HG02884 (cell line): Measurements from ENCODE around the gene ENO1.
A peak's percentile ranks its signal among the peaks of the same experiment; 100 is the strongest.
"Not testable (repeated sequence)": the region's sequence is repeated elsewhere in the genome, so short reads cannot be mapped to it uniquely, and the experiment has no call there.

Experiments
- ATAC-seq: cut with Tn5 transposase; IDR thresholded peaks from one replicate; pipeline ENCODE4 v1.9.1; 2021; ENCODE audit warnings: mild to moderate bottlenecking, moderate library complexity; ENCODE audit not compliant: unreplicated experiment

The ENO1 gene

DNA sequence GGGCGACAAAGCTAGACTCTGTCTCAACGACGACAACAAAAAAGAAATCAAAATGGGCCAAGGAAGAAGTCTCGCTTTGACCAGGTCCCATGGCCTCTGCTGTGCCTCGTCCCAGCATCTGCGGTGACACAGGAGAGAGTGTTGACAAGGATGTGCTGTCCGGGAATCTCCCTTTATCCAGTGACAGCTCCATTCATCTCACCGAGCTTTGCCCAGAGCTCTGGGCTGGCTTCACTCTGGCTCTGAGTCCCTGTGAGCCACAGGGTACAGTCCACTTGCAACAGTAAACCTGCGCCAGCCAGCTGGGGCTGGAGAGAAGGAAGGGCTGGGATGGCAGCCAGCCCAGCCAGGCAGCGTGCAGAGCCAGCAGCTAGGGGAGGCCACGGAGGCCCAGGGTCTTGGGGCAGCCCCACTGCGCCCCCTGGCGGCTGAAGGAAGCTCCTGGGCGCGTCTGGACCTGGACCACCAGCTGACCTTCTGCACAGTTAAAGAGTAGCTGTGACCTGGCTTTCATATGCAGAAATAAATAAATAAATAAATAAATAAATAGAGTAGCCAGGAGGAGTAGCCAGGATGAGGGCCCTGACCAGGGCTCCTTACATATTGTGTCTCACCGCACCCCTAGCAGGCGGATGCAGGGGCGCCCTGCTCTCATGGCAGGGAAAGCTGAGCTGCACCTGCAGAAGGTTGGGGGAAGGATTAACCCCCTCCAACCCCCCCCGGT lies 29.7 kb downstream of the ENO1 start:
- ATAC-seq, result no peak

DNA sequence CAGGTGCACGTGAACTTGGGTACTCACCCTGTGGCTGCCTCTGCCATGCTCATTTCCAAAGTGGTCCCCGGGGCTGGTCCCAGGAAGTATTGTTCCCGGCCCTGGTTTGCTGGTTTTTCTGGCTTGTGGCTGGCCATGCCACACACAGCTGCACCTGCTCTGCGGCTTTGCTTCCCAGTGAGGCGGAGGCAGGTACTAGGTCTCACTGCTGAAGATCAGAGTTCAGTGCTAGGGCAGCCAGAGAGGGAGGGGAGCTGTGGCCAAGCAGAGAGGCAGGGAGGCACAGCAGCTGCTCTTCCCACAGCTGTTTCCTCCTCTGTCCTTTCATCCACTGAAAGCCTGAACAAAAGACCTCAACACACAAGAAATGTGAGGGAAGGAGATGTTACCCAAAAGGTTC lies 30.5 kb downstream of the ENO1 start:
- ATAC-seq, result no peak

DNA sequence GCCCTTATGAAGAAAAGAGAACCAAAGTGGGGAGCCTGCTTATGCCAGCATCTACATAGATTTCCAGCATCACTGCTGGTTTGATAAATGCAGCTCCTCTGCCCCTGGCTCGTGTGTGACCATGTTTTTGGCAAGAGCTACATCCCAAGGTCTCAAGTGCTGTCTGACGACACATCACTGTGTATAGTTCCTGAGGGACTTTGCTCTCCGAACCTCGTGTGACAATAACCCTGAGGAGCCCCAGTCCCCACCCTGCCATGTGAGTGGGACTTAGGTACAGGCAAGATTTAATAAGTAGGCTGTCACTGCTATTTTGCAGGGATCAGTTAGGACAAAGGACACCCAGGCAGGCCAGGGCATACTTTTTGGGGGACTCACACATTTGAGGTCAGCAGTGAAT lies 32.2 kb downstream of the ENO1 start:
- no peak for ATAC-seq

DNA sequence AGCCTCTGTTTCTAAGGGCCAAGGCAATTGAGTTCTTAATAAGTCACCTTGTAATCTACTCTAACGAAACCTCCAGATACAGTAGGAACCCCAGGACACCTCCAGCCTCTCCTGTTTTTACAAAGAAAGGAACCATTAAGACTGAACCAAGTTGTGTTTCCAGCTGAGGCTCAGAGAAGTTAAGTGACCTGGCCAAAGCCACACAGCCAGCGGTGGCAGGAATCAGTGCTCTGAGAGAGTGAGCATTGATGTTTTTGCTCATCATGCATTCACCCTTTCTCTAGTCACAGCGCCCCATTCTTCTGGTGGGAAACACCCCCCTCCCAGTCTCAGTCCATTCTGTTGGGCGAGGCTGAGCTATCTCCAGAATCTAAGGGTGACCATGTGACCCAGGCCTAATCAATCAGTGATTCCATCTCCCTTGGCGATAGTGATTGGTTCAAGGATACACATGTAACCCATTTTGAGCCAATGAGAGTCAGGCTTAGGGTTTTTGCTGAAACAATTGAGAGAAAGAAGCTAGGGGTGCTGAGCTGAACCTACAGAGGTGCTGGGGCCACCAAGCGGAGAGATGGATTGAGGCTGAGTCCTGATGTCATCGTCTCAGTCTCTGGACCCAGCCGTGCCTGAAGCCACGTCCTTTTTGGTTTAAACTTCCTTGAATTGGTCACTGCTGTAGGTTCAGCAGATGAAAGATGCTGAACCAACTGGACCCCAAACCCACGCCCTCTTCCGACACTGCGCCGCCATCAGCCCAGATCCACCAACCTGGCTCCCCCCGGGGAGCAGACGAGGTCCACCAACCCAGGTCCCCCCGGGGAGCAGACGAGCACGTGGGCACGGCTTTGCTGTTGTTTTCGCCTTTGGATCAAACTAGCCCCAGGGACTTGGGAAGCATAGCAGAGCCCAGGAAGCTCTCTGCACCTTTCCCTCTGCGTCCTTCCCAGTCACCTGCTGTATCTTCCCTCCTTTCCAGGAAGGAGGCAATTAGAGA lies 33.1 kb downstream of the ENO1 start:
- ATAC-seq, result no peak

DNA sequence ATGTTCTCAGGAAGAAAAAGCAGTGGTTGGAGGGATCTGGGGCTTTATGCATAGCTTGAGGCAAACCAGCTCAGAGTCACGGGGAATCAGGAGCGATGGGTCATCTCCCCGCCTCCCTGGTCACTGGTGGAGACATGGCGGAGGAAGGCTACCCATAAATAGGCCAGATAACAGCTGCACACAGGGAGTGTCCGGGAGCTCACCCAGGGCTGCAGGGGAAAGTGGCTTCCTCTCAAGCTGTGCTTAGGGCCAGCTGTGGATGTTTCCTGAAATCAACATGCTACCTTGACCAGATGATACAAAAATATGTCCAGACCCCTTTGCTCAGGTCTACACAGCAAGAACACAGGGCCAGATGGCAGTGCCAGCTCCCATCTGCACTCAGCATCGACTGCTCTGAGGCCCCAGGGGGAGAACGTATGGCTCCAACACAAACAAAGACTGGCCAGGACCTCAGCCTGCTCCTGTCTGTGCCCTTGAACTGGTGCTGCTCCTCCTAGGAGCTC lies 33.9 kb downstream of the ENO1 start:
- no peak for ATAC-seq

DNA sequence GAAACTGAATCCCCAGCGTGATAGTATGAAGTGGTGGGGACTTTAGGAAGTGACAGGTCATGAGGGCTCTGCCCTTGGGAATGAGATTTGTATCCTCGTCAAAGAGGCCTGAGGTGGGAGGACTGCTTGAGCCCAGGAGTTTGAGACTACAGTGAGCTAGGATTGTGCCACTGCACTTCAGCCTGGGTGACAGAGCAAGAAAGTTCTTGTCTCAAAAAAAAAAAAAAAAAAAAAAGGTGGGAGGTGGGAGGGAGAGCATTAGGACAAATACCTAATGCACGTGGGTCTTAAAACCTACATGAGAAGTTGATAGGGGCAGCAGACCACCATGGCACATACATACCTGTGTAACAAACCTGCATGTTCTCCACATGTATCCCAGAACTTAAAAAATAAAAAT lies 37.1 kb downstream of the ENO1 start:
- no peak for ATAC-seq

DNA sequence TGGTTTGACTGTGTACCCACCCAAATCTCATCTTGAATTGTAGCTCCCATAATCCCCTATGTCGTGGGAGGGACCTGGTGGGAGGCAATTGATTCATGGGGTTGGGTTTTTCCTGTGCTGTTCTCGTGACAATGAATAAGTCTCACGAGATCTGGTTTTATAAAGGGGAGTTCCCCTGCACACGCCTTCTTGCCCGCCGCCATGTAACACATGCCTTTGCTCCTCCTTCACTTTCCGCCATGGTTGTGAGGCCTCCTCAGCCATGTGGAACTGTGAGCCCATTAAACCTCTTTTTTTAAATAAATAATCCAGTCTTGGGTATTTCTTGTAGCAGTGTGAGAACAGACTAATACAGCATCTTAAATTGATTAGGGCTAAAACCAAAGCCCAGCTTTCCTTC lies 38.5 kb downstream of the ENO1 start:
- no peak for ATAC-seq

DNA sequence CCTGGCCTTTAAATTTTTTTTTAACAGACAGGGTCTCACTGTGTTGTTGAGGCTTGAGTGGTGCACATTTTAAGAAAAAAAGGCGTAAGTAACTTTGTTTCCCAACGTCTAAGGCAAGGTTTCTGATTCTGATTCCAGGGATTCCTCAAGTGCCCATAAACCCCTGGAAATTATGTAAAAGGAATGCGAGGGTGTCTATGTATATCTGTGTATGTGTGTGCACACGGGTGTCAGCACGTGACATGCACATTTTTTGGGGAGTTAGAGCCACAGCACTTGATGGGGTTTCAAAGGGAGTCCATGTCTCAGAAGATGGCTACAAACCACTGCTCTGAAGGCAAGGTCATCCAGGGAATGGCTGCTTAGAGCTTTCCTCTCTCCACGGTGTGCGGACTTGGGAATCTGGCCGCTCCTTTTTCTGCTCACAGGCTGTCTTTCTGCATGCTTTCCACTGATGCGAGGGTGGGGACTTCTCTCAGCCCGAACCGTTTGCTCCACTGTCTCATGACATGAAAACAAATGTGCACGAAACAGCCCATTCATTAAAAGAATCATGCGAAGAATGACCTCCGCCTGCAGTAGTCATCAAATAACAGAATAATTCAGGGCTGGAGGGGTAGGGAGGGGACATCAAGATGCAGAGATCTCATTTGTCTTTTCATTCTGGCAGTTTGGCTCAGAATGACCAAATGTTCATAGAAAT lies 42.4 kb downstream of the ENO1 start:
- no peak for ATAC-seq

DNA sequence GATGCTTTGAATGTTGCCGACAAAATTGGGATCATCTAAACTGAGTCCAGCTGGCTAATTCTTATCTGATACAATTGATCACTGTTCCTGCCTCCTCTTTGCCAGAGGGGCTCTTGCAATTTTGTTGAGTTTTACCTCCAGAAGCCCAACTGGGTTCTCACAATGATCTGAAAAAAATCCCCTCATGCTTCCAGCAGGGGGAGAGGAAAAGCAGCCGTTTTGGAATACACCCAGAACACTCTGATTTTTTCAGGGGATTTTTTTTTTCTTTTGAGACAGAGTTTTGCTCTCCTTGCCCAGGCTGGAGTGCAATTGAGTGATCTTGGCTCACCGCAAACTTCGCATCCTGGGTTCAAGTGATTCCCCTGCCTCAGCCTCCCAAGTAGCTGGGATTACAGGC lies 47.1 kb downstream of the ENO1 start:
- no peak for ATAC-seq

DNA sequence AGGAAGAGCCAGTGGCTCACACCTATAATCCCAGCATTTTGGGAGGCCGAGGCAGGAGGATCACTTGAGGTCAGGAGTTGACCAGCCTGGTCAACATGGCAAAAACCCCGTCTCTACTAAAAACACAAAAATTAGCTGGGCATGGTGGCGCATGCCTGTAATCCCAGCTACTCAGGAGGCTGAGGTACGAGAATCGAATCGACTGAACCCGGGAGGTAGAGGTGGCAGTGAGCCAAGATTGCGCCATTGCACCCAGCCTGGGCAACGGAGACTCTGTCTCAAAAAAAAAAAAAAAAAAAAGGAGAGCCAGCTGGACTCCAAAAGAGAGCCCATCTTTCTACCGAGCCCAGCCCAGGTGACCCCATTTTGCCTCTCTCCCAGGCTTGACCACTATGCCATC lies 47.8 kb downstream of the ENO1 start:
- not testable (repeated sequence) for ATAC-seq

DNA sequence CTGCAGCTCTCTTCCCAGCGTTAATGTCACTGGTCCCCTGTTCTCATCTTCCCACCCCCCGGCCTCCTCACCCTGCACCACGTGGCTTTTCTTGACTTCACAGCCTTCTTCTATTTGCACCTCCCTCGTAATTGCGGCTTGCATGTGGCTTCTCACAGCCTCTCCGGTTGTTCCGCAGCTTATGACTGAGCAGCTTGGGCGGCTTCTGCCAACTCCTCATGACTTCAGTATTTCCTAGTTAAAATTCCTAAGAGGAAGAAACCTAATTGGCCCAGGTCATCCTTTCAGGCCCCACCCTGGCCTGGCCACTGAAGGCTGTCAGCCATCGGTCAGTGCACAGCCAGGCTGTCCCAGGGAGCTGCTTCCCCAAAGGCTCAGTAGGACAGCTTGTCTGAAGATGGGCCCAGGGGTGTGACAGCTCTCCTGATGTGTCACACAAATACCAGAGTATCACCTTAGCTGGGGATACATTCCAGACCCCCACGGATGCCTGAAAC lies 52.5 kb downstream of the ENO1 start:
- no peak for ATAC-seq

DNA sequence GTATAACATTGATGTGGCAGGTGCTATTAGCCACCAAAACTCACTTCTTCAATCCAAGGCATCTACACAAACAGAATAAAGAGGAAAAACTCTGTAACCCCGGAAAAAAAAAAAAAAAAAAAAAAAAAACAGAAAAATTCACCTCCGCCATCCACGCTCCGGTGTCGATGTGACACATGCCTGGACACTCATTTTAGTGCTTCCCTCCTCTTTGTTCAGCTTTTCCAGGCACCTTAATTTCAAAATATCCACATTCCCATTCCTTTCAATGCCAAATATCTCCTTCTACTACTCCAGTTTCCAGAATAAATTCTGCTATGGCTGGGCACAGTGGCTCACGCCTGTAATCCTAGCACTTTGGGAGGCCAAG lies 55.2 kb downstream of the ENO1 start:
- no peak for ATAC-seq

DNA sequence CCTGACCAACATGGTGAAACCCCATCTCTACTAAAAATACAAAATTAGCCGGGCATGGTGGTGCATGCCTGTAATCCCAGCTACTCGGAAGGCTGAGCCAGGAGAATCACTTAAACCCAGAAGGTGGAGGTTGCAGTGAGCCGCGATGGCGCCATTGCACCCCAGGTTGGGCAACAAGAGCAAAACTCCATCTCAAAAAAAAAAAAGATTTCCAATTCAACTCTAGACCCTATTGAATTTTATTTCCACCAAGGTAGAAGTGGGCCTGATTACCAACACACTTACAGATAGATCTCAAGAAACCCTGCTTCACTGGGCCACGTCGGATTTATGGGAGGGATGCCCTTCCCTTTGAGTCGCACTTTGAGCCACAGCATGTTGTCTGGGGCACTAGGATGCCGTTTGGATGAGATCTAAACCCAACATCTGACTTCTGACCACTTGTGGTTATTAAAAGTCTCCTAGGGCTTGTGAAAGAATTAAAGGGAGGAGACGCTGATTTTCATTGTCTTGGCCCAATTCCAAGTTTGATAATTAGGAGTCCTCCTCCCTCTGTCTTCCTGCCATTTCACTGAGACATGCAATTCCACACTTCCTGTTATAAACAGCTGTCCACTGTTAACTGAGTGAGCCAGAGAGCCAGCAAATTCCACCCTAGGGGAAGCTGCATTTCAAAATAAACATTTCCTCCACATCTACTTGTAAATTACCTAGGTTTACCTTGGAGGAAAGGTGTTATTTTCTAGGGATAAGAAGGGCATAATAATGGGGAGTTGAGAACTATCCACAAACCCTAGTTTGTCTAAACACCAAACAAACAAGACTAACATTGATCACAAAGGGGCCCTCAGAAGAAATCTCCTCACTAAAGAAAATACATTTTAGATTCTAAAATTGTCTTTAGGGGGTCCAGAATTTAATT lies 55.9 kb downstream of the ENO1 start:
- no peak for ATAC-seq

DNA sequence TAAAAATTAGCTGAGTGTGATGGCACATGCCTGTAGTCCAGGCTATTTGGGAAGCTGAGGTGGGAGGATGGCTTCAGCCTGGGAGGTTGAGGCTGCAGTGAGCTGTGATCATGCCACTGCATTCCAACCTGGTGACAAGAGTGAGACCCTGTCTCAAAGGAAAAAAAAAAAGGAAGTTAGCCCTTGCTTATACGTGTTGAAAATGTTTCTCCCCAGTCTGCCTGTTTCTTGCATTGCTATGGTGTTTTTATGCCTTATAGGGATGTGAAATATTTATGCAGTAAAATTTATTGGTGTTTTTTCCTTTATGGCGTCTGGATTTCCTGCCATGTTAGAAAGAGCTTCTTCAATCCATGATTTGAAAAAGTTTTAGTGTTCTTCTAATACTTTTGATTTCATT lies 57.4 kb downstream of the ENO1 start:
- ATAC-seq, result no peak

DNA sequence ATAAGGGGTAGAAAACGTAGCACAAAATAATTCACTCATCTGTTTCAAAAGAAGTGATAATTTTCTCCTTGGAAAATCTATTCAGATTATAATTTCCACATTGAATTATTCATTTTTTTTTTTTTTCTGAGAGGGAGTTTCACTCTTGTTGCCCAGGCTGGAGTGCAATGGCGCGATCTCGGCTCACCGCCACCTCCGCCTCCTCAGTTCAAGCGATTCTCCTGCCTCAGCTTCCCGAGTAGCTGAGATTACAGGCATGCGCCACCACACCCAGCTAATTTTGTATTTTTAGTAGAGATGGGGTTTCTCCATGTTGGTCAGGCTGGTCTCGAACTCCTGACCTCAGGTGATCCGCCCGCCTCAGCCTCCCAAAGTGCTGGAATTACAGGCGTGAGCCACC lies 59.7 kb downstream of the ENO1 start:
- ATAC-seq, result not testable (repeated sequence)

DNA sequence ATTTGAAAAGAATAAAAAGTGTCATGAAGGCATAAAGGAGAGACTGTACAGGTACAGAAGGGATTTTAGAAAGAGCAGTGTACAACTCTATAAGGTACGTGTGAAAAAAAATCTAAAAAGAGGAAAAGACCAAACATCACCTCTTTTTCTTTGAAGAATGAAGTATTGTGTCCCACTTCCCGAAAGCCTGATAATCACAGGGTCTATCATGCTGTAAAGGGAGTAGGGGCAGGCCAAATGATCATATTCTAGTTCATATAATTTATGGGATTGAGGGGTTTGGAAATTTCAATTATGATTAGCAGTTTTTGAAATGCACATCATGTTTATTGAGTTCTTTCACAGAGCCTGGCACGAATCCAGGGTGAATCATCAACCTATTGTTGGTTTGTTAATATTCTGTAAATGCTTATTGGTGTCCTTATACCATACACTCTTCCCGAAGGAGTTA lies 60.1 kb downstream of the ENO1 start:
- no peak for ATAC-seq

DNA sequence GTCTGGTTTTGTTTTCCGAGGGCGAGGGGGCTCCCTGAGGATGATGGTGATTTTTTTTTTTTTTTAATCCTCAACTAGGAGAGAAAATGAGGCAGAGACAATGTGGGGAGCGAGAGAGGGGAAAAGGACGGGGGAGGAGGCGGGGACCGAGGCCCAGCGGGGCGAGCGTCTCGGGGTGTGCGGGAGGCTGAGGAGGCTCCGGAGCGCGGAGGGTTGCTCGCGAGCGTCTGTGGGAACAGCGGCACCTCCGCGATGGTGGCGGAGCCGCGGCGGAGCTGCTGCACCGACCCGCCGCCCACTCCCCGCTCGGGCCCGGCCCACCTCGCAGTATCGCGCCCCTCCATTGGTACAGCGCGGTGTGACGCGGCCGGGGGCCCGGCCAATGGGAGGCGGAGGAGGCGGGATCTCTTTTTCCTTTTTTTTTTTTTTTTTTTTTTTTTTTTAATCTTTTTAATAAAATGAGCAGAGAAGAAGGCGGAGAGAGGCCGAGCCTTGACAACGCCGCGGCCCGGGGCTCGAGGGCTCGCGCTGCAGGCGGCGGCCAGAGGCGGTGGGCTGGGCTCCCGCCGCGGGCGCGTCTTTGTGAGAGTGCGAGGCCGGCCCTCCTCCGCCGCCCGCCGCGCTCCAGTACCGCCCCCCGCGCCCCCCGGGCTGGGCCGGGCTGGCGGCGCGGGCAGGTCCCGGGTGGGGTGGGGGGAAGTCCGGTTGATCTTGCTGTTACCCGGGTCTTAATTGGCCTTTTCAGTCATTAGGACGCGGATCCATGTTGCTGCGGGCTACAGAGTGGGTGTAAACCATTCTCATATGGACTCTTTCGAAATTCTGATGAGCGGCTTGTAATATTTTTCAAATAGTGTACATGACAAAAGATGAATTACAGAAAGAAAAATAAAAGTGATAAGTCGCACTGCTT lies 60.8 kb downstream of the ENO1 start, which contains the start of gene RERE:
Gene RERE (minus strand): TSS at position 229 of the 913 bp plus-strand sequence.
- peak; percentile 85 for ATAC-seq

DNA sequence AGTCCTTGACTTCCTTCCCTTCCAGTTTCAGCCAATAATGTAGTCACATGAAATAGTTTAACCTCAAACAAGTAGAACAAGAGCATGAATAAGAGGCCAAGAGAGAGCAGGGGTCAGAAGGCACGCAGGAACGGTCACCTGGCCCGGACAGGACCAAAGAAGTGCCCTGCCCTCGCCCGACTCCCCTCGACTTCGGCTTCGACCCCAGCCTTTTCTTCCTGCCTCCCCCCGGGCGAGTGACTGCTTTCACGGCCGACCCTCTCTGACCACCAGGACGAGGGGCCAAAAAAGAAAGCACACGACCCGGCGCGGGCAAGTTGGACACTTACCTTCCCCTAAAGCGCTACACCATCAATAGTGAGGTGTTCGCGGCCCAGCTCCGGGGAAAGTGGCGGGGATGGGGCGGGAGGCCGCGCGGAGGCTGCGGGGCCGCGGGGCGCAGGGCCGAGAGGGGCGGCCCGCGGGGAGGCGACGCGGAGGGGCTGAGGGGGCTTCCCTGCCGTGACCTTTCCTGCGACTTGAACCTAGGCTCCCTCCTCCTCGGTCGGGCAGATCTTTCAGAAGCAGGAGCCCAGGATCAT lies 61.6 kb downstream of the ENO1 start:
- ATAC-seq, result no peak

DNA sequence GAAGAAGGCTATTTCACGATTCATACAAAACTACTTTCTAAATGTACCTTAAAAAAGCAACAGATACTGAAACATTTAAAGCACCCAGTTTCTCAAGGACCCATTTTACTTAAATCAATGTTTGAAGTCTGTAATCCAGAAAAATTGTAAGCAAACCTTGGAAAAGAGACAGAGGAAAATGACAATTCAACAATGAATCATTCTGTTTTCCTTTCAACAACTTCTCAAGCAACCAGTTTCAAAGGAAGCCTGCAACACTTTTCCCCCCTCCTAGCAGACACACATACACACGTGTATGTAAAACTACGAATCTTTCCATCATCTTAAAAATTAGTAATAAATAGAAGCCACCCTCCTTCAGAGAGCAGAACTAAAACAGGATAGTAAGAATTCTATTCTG lies 62.2 kb downstream of the ENO1 start:
- ATAC-seq, result no peak
